GM21786 (cell line): ENCODE data around the gene WDR76.
A peak's percentile ranks its signal among the peaks of the same experiment; 100 is the strongest.
"Not testable (repeated sequence)": the region's sequence is repeated elsewhere in the genome, so short reads cannot be mapped to it uniquely, and the experiment has no call there.

ENCODE experiments used
- ATAC-seq: cut with Tn5 transposase; IDR thresholded peaks from one replicate; pipeline ENCODE4 v1.9.1; 2021; ENCODE audit not compliant: unreplicated experiment

WDR76 gene

GRCh38 chr15:43826508-43827341 is at the start of gene WDR76:
WDR76 (plus strand) TSS chr15:43827002; CDS start chr15:43827033, 31 bp downstream.
- peak; percentile 51 for ATAC-seq

GRCh38 chr15:43777267-43777914 is 49.4 kb upstream of the WDR76 start:
- ATAC-seq = peak; percentile 45

- no peak for ATAC-seq
Observed at GRCh38 chr15:43779016-43779415, 47.8 kb upstream of the WDR76 start.

DNA sequence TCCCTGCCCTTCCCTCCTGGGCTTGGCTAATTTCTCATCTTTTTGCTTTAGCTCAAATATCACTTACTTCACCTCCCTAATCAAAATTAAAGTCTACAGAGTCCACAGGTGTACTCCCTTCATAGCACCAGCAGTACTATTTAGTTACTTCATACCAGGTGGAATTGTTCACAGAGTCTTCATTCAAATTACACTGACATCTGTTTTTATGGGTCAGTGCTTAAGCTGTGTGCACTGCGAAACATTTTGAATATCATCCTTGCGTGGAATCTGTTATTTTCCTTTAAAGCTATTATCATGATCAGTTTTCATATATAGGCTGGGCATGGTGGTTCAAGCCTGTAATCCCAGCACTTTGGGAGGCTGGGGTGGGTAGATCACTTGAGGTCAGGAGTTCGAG is 37.4 kb upstream of the WDR76 start:
- no peak for ATAC-seq

GRCh38 chr15:43791993-43792760 is 34.6 kb upstream of the WDR76 start, which contains the start of gene SERF2:
SERF2 (plus strand) TSS chr15:43792320; CDS start chr15:43792377, 57 bp downstream.
- ATAC-seq = peak; percentile 78

DNA sequence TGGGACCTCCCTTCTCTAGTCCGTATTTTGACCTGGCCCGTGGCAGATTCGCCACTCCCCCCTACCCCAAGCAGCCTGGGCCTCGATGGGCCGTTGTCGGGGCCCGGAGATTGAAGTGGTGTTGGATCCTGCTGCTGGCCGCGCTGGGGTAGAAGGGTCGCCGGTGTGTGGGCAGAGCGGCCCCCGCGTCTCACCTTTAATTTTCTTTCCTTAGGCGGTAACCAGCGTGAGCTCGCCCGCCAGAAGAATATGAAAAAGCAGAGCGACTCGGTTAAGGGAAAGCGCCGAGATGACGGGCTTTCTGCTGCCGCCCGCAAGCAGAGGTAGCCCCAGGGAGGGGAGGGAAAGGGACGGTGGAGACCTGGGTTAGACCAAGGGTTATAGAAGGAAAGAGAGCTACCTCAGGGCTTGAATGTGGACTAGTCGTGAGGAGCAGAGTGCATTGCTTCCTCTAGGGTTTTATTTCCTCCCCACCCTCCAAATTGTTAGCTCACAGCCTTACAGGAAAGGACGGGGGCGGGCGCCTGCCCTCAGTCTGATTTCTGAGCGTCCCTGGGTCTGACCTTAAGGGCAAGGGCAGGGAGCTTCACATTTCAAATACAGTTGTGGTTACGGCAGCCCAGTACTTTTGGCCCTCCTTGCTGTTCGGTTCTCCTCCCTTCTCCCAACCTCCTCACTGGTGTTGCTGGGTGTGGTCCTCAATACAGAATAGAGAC is 33.9 kb upstream of the WDR76 start:
- no peak for ATAC-seq

- ATAC-seq = no peak
Observed at GRCh38 chr15:43793647-43794046, 33.2 kb upstream of the WDR76 start.

DNA sequence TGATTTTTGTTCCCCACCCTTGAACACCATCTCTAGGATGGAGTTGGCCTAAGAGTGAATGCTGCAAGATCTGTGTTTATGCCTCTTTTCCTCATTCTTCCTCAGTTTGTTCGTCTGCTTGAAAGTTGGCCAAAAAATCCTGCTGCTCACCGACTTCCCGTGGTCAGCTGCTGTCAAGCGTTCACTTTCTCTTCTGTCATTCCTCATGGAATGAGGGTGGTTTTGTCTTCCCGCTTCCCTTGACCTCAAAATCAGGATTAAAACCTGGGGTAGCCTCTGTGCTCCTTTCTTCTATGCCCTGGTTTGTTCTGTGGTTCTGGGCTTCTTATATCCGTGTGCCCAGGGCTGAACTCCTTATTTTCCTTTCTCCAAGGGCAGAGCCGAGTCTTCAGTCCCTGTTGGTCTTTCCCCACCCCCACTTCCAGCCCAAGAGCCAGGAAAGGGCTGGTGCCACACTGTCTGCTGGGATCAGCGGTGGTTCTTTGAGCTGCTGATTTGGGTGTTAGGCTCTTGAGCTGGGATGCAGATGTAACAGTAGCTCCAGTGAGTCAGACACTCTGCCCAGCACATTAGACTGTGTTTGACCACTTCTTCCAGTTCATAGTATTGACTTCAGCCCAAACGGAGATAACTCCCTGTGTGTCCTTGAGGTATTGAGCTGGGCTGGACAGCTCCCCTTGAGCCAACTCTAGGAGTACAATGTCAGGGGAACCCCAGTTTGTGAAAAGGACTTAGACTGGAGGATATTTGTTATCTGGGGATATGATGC is 32.3 kb upstream of the WDR76 start:
- ATAC-seq = no peak

- ATAC-seq = no peak
Observed at GRCh38 chr15:43795197-43795596, 31.6 kb upstream of the WDR76 start.

DNA sequence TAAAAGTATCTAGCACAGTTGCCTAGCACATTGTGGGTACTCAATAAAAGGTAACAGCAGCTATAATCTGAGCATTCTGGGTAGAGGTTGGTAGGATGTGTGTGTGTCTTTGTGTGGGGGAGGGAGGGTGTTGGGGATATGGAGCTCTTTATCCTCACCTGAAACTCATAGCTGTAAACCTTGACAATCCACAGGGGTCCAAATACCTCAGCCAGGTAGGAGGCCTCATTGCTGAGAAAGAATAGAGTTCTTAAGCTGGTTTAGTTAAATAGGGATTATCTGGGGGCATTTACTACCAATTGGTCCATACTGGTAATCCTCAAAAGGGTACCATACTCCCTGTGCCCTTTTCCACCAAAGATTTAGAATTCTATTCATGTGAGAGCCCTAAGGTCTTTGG is 30.8 kb upstream of the WDR76 start:
- ATAC-seq = no peak

GRCh38 chr15:43796566-43796965 is 30.2 kb upstream of the WDR76 start:
- no peak for ATAC-seq

GRCh38 chr15:43799209-43799944 is 27.4 kb upstream of the WDR76 start:
- ATAC-seq = no peak

- ATAC-seq = no peak
Observed at GRCh38 chr15:43799945-43800285, 26.9 kb upstream of the WDR76 start, which contains the start of gene SERINC4. SERINC4 (minus strand) TSS chr15:43800220; CDS start chr15:43799986, 234 bp downstream.

DNA sequence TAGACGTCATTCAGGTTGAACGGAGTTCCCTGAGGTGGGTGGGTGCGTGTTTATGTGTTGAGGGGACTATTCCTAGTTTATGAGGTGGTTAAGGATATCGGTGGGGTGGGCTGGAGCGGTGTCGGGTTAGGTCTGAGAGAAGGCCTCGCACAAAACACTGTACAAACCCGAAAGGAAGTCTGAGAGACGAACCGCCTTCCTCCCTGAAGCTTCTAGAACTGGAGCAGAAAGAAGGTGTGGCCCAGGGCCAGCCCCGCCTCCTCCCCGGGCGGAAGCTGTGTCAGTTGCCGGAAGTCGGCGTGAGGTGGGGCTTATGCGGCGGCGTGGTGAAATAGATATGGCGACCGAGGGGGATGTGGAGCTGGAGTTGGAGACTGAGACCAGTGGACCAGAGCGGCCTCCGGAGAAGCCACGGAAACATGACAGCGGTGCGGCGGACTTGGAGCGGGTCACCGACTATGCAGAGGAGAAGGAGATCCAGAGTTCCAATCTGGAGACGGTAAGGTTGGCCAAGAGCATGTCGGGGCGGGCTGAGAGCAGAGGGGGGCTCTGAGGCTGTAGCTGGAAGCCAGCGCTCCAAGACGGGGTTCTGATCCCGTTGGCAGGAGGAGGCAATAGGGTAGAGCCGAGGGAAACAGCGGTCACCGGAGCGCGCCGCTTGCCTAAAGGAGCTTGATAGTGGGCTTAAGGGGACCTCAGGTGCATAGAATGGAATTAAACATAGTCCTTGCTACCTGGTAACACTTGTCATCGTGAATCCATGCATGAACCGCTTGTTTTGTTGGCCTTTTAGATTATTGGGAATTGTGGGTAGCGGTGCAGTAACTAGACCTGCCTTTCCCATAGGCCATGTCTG is 26.3 kb upstream of the WDR76 start, which contains the start of gene HYPK:
Gene HYPK, plus strand, starts transcription at position 314 of the 856 bp plus-strand sequence. Its CDS starts 24 bp downstream, at position 338.
- ATAC-seq = peak; percentile 80

GRCh38 chr15:43802676-43803075 is 24.1 kb upstream of the WDR76 start:
- not testable (repeated sequence) for ATAC-seq

- no peak for ATAC-seq
Observed at GRCh38 chr15:43808435-43808950, 18.3 kb upstream of the WDR76 start.

DNA sequence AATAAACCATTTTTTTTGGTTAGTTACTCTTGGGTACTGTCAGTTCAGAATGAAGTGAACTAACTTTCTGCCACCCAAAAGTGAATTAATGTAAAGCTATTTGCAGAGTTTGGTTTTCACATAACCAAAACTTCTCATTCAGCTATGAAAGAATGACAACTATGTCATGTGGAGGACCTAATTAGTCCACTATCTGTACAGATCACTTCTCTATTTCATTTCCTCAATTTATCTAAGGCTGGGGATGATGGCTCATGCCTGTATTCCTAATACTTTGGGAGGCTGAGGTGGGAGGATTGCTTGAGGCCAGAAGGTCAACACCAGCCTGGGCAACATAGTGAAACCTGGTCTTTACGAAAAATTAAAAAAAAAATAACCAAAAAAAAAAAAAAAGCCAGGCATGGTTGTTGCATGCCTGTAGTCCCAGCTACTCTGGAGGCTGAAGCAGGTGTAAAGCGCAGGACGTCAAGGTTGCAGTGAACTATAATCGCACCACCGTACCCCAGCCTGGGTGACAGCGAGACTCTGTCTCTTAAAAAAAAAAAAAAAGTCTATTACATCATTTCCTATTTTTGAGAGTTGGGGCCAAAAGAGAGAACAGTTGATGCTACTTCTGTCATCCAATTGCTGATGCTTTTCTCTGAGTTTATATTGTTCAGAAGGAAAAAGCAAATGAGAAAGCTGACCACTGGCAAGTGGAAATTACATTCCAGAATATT is 17.7 kb upstream of the WDR76 start:
- ATAC-seq = peak; percentile 77
